ENCODE measurements around the gene KANSL1L. TPM values are rescaled to one million over a fixed set of nuclear protein-coding genes. Genes with fewer than 3 reads are reported as not detected.
"Not testable (repeated sequence)": the region's sequence is repeated elsewhere in the genome, so short reads cannot be mapped to it uniquely, and the experiment has no call there.

The KANSL1L gene
- total RNA-seq, 1 donor from 2014 or later: 14.2 TPM

DNA sequence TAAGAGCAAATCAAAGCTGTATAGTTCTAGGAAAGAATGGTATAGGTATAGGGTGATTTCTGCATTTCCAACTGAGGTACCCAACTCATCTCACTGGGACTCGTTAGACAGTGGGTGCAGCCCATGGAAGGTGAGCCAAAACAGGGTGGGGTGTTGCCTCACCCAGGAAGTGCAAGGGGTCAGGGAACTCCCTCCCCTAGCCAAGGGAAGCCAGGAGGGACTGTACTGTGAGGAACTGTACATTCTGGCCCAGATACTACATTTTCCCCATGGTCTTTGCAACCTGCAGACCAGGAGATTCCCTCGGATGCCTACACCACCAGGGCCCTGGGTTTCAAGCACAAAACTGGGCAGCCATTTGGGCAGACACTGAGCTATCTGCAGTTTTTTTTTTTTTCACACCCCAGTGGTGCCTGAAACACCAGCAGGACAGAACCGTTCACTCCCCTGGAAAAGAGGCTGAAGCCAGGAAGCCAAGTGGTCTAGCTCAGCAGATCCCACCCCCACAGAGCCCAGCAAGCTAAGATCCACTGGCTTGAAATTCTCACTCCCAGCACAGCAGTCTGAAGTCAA is 9.9 kb upstream of the KANSL1L start:
- H3K4me3 Mint-ChIP-seq; H3K27me3 Mint-ChIP-seq; H3K4me1 Mint-ChIP-seq; ATAC-seq (ENCODE audit: low read depth); H3K36me3 Mint-ChIP-seq (ENCODE audit: low read depth); H3K27ac Mint-ChIP-seq; POLR2A ChIA-PET; intact Hi-C loops (cut with micrococcal nuclease); DNase-seq: not testable (repeated sequence)
- CTCF ChIA-PET: interaction anchor here (1.4 kb wide), 1 partner anchor 203 kb away, joined by 3 read pairs; no protein-coding TSS in a partner anchor
- peaks cover 33% of the 10 kb centered on the region for H3K9me3 Mint-ChIP-seq

- POLR2A ChIA-PET: no interaction called here
- DNase-seq: no peak
- no peak overlapping the region for H3K27ac Mint-ChIP-seq
- H3K9me3 Mint-ChIP-seq: peaks cover 28% of the 10 kb centered on the region
- peaks cover 9% of the 10 kb centered on the region for H3K27me3 Mint-ChIP-seq
- TF ChIP-seq CTCF (IDR thresholded peaks at IDR 0.05): no peak
- no peak overlapping the region for H3K4me3 Mint-ChIP-seq
- peaks cover 3% of the 10 kb centered on the region for H3K36me3 Mint-ChIP-seq (ENCODE audit: low read depth)
- intact Hi-C loops (cut with micrococcal nuclease): no loop called here
- CTCF ChIA-PET: no interaction called here
- no peak for ATAC-seq (ENCODE audit: low read depth)
- no peaks in the 10 kb centered on the region for H3K4me1 Mint-ChIP-seq
Observed at GRCh38 chr2:210180477-210180876, 9.3 kb upstream of the KANSL1L start.

GRCh38 chr2:210179351-210179990 is 8.3 kb upstream of the KANSL1L start:
- Mint-ChIP-seq H3K4me3 (no peak overlapping the region), H3K9me3 (peaks cover 20% of the 10 kb centered on the region), H3K27me3 (peaks cover 9% of the 10 kb centered on the region), H3K4me1 (no peaks in the 10 kb centered on the region), H3K27ac (no peak overlapping the region), H3K36me3 (ENCODE audit: low read depth) (no peaks in the 10 kb centered on the region)
- DNase-seq (no peak), ATAC-seq (ENCODE audit: low read depth) (no peak)
- TF ChIP-seq CTCF (IDR thresholded peaks at IDR 0.05): no peak
- intact Hi-C loops (cut with micrococcal nuclease): loop anchor here (10.0 kb wide), 1 partner anchor 655 kb away; no protein-coding TSS in a partner anchor
- POLR2A ChIA-PET: no interaction called here
- CTCF ChIA-PET: interaction anchor here (0.8 kb wide), 1 partner anchor 17 kb away, joined by 3 read pairs; no protein-coding TSS in a partner anchor

- H3K9me3 Mint-ChIP-seq: peaks cover 6% of the 10 kb centered on the region
- H3K27ac Mint-ChIP-seq: no peak overlapping the region
- ChIA-PET CTCF (no interaction called here), POLR2A (no interaction called here)
- no peaks in the 10 kb centered on the region for H3K36me3 Mint-ChIP-seq (ENCODE audit: low read depth)
- ATAC-seq (ENCODE audit: low read depth) (no peak), DNase-seq (no peak)
- H3K4me1 Mint-ChIP-seq: no peaks in the 10 kb centered on the region
- peaks cover 10% of the 10 kb centered on the region for H3K27me3 Mint-ChIP-seq
- intact Hi-C loops (cut with micrococcal nuclease): loop anchor here (10.0 kb wide), 1 partner anchor 653 kb away; no protein-coding TSS in a partner anchor
- no peak overlapping the region for H3K4me3 Mint-ChIP-seq
- TF ChIP-seq CTCF (IDR thresholded peaks at IDR 0.05): no peak
Observed at GRCh38 chr2:210177769-210178168, 6.6 kb upstream of the KANSL1L start.

- POLR2A ChIA-PET; H3K4me1 Mint-ChIP-seq; H3K9me3 Mint-ChIP-seq; ATAC-seq (ENCODE audit: low read depth); H3K4me3 Mint-ChIP-seq; H3K27ac Mint-ChIP-seq; DNase-seq; CTCF ChIA-PET; H3K36me3 Mint-ChIP-seq (ENCODE audit: low read depth): not testable (repeated sequence)
- intact Hi-C loops (cut with micrococcal nuclease): loop anchor here (10.0 kb wide), 1 partner anchor 652 kb away; no protein-coding TSS in a partner anchor
- peaks cover 12% of the 10 kb centered on the region for H3K27me3 Mint-ChIP-seq
Observed at GRCh38 chr2:210177115-210177514, 5.9 kb upstream of the KANSL1L start.

DNA sequence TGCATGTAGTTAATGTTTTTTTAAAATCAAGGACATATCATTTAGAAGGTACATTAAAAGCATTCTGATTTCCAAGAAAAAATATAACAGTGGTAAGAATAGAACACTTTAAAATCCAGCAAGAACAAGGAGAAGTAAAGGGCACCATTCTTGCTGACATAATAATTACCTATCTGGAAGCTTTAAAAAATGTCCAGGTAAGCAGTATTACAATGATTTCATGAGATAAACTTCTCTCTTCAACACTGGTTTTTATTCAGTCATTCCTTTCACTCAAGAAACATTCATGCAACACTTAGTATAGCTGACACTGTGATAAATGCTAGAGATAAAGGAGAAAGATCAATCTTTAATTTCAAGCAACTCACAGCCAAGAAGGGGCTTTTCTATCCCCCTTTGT is 2.9 kb upstream of the KANSL1L start:
- POLR2A ChIA-PET: interaction anchor here (0.7 kb wide), 1 partner anchor 1807 kb away, joined by 3 read pairs; no protein-coding TSS in a partner anchor
- CTCF ChIA-PET: no interaction called here
- H3K27ac Mint-ChIP-seq: no peak overlapping the region
- peaks cover 9% of the 10 kb centered on the region for H3K36me3 Mint-ChIP-seq (ENCODE audit: low read depth)
- no peak for TF ChIP-seq CTCF (IDR thresholded peaks at IDR 0.05)
- H3K4me1 Mint-ChIP-seq: peaks cover 21% of the 10 kb centered on the region
- peaks cover 3% of the 10 kb centered on the region for H3K9me3 Mint-ChIP-seq
- H3K4me3 Mint-ChIP-seq: no peak overlapping the region
- DNase-seq: no peak
- H3K27me3 Mint-ChIP-seq: peaks cover 14% of the 10 kb centered on the region
- ATAC-seq (ENCODE audit: low read depth): no peak
- intact Hi-C loops (cut with micrococcal nuclease): loop anchor here (10.0 kb wide), 1 partner anchor 649 kb away; no protein-coding TSS in a partner anchor

Measured in activated B cell treated with CpG ODN at 0.5 μM for 24 hours (primary cell).